ENCODE results near the gene CCDC69. TPM values are rescaled to one million over a fixed set of nuclear protein-coding genes. Genes with fewer than 3 reads are reported as not detected.

CCDC69 gene
- total RNA-seq, 4 donors from 2014 or later = 204 to 317 (median 256) TPM

DNA sequence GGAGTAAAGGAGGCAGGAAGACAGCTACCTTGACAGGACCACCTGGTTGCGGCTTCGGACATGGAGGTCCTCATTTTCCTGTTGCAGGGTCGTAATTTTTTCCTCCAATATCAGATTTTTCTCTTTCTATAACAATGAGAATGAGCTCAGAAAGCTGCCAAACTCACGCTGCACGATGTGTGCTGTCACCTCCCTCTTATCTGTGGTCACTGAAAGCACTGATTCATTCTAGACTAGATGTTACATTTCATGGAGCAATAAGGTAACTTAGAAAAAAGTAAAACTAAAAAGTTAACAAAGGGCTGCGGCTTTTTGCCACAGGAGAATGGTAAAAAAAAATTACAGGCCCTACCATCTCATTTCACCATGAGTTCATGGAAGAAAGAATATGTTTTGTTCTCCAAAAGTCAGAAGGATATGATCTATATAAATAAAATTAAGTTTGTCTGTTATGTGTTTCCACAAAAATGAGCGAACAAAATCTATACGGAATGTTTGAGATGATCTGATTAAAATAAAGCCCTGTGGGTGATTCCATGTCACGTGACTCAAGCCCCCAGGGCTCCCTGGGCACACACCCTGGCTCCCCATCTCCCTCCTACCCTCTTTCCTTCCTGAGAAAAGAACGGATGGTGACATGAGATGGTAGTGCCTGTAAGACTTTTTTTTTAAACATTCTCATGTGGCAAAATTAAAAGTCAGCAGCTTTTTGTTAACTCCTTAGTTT, 39.4 kb downstream of the CCDC69 start:
- no peaks in the 10 kb centered on the region for H3K27me3 ChIP-seq
- no peak overlapping the region for H3K4me3 ChIP-seq
- 80% methylated on average over 8 of the region's 10 CpGs for WGBS, 2 donors (ENCODE audit: low coverage in 1 of 2)
- no peak overlapping the region for H3K27ac ChIP-seq
- no peak for ATAC-seq
- no peaks in the 10 kb centered on the region for H3K9me3 ChIP-seq
- TF ChIP-seq POLR2AphosphoS5 (IDR thresholded peaks at IDR 0.05) (no peak), EP300 (IDR thresholded peaks at IDR 0.05) (no peak), POLR2A (IDR thresholded peaks at IDR 0.05) (no peak)
- TF ChIP-seq, protein P1, sequence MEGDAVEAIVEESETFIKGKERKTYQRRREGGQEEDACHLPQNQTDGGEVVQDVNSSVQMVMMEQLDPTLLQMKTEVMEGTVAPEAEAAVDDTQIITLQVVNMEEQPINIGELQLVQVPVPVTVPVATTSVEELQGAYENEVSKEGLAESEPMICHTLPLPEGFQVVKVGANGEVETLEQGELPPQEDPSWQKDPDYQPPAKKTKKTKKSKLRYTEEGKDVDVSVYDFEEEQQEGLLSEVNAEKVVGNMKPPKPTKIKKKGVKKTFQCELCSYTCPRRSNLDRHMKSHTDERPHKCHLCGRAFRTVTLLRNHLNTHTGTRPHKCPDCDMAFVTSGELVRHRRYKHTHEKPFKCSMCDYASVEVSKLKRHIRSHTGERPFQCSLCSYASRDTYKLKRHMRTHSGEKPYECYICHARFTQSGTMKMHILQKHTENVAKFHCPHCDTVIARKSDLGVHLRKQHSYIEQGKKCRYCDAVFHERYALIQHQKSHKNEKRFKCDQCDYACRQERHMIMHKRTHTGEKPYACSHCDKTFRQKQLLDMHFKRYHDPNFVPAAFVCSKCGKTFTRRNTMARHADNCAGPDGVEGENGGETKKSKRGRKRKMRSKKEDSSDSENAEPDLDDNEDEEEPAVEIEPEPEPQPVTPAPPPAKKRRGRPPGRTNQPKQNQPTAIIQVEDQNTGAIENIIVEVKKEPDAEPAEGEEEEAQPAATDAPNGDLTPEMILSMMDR (IDR thresholded peaks at IDR 0.05) = no peak
- peaks cover 0 to 90% of the 10 kb centered on the region in 2 donors for H3K36me3 ChIP-seq
- H3K4me1 ChIP-seq = no peaks in the 10 kb centered on the region

DNA sequence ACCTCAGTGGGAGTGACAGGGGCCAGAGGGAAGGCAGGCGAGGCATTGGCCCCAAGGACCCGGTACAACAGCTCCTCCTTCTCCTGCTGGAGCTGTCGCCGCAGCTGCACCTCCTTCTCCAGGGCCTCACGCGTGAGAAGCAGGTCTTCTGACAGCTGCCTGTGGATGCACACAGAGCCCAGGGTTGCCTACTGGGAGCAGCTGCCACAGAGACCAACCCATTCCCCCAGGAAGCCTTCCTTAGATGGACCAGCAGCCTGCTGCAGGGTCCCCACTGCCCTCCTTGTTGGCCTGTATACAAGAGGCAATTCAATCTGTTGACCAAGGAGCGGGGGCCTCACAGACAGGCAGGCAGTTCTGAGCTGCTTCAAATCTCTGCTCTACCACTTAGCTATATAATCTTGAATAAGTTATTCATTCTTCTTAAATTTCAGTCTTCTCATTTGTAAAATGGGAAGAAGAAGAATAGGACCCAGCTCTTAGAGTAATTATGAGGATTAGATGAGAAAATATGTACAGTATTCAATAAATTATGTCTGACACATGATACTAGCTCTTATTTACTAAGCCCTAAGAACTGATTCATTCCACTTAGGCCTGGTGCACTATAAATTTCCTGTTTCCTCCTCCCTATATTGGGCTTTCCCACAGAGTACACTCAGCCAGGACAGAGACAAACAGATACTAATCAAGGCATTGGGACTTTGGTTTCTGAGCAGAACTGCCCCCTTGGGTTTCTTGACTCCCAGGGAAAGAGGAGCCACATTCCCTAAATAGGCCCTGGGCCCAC, 40.2 kb downstream of the CCDC69 start:
- no peak for ATAC-seq
- no peak overlapping the region for H3K4me3 ChIP-seq
- H3K27ac ChIP-seq = no peak overlapping the region
- 100% methylated on average over 1 of the region's 7 CpGs for WGBS, 2 donors (ENCODE audit: low coverage in 1 of 2)
- H3K4me1 ChIP-seq = no peaks in the 10 kb centered on the region
- H3K9me3 ChIP-seq = no peaks in the 10 kb centered on the region
- peaks cover 0 to 95% of the 10 kb centered on the region in 2 donors for H3K36me3 ChIP-seq
- TF ChIP-seq POLR2A (IDR thresholded peaks at IDR 0.05) (no peak), POLR2AphosphoS5 (IDR thresholded peaks at IDR 0.05) (no peak), EP300 (IDR thresholded peaks at IDR 0.05) (no peak)
- TF ChIP-seq, protein P1 (IDR thresholded peaks at IDR 0.05) = no peak
- no peaks in the 10 kb centered on the region for H3K27me3 ChIP-seq

- H3K36me3 ChIP-seq = peaks cover 0 to 98% of the 10 kb centered on the region in 2 donors
- ATAC-seq = no peak
- no peak for TF ChIP-seq POLR2AphosphoS5 (IDR thresholded peaks at IDR 0.05)
- TF ChIP-seq, protein P1 (IDR thresholded peaks at IDR 0.05) = no peak
- no peak for TF ChIP-seq POLR2A (IDR thresholded peaks at IDR 0.05)
- TF ChIP-seq EP300 (IDR thresholded peaks at IDR 0.05) = no peak
These were observed 40.9 kb downstream of the CCDC69 start for GRCh38 chr5:151182976-151183375.

GRCh38 chr5:151182524-151182900, 41.4 kb downstream of the CCDC69 start:
- Histone ChIP-seq H3K27me3 (no peaks in the 10 kb centered on the region), H3K27ac (peak overlapping the region in 1 of 4 donors; percentile 23), H3K36me3 (peaks cover 0 to 95% of the 10 kb centered on the region in 2 donors), H3K4me1 (no peaks in the 10 kb centered on the region), H3K4me3 (no peak overlapping the region), H3K9me3 (no peaks in the 10 kb centered on the region)
- no peak for TF ChIP-seq POLR2AphosphoS5 (IDR thresholded peaks at IDR 0.05)
- no peak for TF ChIP-seq EP300 (IDR thresholded peaks at IDR 0.05)
- TF ChIP-seq, protein P1 (IDR thresholded peaks at IDR 0.05) = no peak
- no peak for TF ChIP-seq POLR2A (IDR thresholded peaks at IDR 0.05)
- WGBS, 2 donors (ENCODE audit: low coverage in 1 of 2) = 73 to 79% methylated on average over 2 of the region's 4 CpGs
- ATAC-seq = no peak

More at GRCh38 chr5:151182976-151183375, 40.9 kb downstream of the CCDC69 start:
- Histone ChIP-seq H3K4me3 (no peak overlapping the region), H3K27me3 (no peaks in the 10 kb centered on the region), H3K4me1 (no peaks in the 10 kb centered on the region), H3K27ac (peak overlapping the region in 1 of 4 donors; percentile 23), H3K9me3 (no peaks in the 10 kb centered on the region)
- WGBS, 2 donors (ENCODE audit: low coverage in 1 of 2) = 64% methylated on average over 2 of the region's 8 CpGs; no CpG with 5 or more reads in 1 of the 2 donors
